A673 (cell line): Measurements from ENCODE around the gene SEC61A1.

ENCODE experiments used
- CTCF ChIP-seq: fragments of 300-800, 200-600 bp; sonication (generic); conservative IDR thresholded peaks from 2 replicates; pipeline ENCODE4 v1.5.1; 2017; ENCODE audit warnings: low read depth, mild to moderate bottlenecking, antibody characterized with exemption, low read length, moderate library complexity, mixed read lengths
- EZH2 ChIP-seq: fragments of 200-600 bp; sonication (generic); IDR thresholded peaks from 2 replicates; pipeline ENCODE4 v1.6.1; 2017; ENCODE audit warnings: borderline replicate concordance, low read depth, mild to moderate bottlenecking, mixed read lengths, antibody characterized with exemption, low read length; ENCODE audit not compliant: poor library complexity, severe bottlenecking

GRCh38 chr3:128036119-128036518 is 16.1 kb upstream of the SEC61A1 start:
- no peak for TF ChIP-seq CTCF
- no peak for TF ChIP-seq EZH2
